Hippocampal formation (tissue), 2 donors: ENCODE measurements around the gene CREBZF.
A peak's percentile ranks its signal among the peaks of the same experiment; 100 is the strongest.
"Not testable (repeated sequence)": the region's sequence is repeated elsewhere in the genome, so short reads cannot be mapped to it uniquely, and the experiment has no call there.

ENCODE experiments used
- DNase-seq, 2 donors: peaks; one replicate each; lab custom pipeline; 2025; lab: John Stamatoyannopoulos, UW

The CREBZF gene

DNA sequence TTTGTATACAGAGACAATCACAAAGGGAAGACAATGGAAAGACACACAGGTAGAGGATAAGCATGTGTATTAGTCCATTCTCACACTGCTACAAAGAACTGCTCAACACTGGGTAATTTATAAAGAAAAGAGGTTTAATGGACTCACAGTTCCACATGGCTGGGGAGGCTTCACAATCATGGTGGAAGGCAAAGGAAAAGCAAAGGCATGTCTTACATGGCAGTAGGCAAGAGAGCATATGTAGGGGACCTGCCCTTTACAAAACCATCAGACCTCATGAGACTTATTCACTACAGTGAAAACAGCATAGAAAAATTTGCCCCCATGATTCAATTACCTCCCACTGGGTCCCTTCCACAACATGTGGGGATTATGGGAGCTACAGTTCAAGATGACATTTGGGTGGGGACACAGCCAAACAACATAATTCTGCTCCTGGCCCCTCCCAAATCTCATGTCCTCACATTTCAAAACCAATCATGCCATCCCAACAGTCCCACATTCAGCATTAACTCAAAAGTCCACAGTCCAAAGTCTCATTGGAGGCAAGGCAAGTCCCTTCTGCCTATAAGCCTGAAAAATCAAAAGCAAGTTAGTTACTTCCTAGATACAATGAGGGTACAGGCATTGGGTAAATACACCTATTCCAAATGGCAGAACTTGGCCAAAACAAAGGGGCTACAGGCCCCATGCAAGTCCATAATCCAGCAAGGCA lies 6.2 kb upstream of the CREBZF start:
- not testable (repeated sequence) for DNase-seq

DNA sequence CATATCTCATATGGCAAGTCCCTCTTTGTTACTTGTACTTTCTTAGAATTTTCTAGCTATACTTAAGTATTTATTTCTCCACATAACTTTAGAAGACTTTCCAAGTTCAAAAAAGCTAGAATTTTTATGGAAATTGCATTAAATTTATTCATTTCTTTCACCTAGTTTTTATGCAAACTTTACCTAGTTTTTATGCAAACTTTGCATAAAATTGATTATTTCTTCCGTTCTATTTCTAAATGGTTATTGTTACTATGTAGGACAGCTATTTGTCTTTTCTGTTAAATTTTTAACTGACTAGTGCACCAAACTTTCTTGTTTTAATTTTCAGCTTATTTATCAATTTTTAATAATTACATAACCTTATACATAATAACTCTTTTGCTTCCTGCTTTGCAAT lies 3.2 kb upstream of the CREBZF start:
- no peak for DNase-seq

DNA sequence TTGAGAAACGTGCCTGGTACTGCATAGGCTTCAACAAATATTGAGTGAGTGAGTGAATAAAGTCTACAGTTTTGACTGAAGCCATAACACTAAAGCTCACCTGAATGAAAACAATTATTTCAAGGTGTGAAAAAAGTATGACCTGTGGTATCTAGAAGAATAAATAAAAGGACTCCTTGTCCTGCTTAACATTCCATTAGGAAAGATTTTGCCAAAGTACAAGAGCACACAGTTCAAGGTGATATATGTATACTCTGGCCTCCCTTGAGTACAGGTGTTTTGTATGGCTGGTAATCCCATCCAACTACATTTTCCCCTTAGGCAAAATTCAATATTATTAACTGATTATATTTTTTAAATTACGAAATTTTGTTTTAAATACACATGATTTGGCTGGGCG lies 1.8 kb upstream of the CREBZF start:
- no peak for DNase-seq

DNA sequence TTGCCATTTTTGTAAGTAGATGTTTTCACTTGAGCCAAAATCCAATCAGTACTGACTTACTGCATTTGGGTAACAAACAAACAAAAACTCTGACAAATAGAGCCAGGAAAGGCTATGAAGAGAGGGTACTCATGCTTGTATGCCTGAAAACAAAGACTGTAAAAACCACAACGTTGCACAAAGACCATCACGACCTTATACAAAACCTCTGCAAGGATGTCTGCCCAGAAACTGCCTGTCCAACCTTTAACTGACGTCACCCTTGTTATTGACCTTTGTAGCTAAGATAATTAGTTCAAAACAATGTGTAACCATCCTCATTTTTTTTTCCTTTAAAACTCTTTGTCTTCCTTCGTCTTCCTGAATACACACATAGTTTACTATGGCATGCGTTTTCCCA lies 804 bp upstream of the CREBZF start:
- no peak for DNase-seq

DNA sequence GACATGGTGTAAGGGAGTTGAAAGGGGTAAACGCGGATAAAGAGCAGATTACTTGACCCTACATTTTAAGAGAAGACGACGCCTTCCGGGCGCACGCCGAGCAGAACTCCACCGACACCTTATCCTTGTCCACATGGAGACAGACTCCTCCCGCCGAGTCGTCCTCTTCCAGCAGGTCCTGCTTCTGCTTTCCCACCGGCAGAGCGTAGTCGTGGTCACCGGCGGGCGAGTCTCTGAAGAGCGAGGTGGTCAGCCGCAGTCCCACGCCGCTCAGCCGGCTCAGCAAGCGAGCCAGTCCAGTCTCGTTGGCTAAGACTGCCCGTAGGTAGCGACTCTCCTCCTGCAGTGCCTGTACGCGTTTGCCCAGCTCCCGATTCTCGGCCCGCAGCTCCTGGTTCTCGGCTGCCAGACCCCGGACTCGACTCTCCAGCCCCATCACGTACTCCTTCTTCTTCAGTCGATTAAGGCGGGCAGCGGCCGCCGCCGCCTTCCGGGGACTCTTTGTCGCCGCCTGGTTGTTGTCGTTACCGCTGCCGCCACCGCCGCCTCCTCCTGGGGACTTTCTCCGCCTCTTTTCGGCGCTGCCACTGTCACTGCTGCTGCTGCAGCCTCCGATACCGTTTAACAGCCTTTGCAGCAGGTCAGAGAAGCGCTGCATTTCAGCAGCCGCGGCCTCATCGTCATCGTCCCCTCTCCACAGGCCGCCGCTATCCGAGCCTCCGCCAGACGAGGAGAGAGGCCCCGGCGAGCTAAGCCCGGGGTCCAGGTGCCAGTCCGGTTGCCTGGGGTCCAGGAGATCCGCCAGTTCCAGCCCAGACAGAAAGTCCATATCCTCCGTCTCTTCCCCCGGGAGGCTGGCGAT lies 945 bp downstream of the CREBZF start:
- DNase-seq = peak; percentile 56 to 71

DNA sequence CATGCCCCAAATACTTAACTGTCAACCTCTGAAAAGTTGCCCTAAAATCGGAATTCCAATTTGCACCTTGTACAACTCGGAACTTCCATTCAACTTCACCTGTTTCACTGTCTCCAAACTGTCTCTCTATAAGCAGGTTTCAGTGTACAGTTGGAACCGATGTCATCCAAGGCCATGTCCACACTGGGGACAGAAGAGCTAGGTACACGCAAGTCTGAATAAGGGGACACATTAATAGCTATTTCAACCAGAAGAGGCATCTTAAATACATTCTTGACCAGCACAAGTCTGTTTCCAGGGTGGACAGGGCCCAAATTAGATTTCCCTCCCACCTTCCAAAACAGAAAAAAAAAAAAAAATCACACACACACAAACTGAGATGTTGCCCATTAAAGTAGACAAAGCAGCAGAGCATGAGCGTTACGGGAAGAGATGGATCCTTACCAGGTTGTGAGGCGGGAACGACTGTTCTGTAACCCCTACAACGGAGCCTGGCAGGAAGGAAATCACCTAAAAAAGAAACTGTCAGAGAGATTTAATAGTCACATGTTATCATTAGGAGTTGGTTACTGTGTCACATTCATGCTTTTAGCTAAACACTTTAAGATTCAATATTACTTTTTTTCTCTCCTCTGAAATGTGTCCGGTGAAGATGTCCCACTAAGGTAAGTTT lies 1.7 kb downstream of the CREBZF start:
- no peak for DNase-seq

DNA sequence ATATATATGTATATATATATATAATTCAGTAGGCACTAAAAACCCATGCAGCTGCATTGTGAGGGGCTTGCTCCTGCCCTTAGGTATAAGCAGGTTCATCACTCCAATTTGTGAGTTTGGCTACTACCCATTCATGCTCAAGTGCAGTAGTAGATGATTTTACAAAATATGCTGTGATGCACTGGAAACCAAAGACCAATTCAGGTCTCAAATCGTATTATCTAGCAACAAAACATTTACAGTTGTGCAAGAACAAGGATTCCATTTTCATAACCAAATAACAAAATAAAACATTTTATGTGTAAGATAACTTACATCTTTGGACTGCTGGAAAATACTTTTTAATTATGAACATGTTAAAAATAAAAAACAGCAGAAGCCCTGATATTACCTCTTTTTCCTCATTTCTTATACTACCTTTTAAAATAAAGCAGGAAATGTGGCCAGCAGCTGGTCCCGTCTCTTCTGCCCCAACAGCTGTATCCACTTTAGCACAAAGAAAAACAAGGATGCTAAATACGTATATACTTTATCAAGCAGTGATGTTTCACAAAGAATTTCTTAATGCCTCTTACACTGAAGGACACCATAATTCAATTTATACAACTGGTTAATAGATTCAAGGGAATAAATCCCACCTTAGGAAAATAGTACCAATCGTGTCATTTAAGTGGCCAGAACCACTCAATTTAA lies 2.8 kb downstream of the CREBZF start:
- no peak for DNase-seq

DNA sequence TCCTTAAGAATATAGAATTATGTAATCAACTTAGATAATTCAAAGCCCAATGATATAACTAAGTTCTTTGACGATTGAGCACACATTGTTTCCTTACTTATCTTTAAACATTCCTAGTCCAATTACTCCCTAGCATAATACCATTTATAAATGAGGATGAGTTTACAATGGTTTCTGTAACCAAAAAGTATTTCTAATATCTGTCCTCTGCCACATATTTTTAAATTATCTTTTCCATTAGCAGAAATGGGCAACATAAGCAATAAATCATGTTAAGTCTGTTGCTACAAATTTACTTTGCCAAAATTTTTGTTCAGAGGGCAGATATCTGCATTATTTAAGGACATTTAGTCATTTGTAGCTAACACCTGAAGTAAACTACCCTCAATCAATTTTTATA lies 6.7 kb downstream of the CREBZF start:
- DNase-seq = no peak

DNA sequence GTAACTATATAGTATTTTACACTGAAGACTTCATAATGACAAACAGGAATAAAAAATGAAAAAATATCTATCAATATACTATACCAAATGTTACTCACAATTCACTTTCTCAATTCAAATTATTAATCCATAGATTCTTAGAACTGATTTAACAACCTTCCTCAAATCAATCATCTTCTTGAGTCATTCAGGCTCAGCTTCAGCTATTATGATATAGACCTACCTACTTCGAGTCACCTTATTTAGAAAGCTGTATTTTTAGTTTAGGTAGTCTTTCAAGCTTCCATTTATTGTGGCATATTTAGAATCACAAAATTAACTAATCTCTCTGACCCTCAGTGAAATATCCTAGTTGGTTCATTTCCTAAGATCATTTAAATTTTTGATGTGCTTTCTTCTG lies 8.2 kb downstream of the CREBZF start:
- DNase-seq = no peak

DNA sequence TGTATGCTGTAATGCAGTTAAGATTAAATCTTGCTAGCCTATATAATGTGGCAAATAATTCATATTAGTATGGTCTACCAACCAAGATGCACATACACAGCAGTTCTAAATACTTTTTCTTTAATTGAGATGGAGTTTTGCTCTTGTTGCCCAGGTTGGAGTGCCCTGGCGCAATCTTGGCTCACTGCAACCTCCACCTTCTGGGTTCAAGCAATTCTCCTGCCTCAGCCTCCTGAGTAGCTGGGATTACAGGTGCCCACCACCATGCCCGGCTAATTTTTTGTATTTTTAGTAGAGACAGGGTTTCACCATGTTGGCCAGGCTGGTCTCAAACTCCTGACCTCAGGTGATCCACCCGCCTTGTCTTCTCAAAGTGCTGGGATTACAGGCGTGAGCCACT lies 10.6 kb downstream of the CREBZF start:
- DNase-seq = not testable (repeated sequence)

DNA sequence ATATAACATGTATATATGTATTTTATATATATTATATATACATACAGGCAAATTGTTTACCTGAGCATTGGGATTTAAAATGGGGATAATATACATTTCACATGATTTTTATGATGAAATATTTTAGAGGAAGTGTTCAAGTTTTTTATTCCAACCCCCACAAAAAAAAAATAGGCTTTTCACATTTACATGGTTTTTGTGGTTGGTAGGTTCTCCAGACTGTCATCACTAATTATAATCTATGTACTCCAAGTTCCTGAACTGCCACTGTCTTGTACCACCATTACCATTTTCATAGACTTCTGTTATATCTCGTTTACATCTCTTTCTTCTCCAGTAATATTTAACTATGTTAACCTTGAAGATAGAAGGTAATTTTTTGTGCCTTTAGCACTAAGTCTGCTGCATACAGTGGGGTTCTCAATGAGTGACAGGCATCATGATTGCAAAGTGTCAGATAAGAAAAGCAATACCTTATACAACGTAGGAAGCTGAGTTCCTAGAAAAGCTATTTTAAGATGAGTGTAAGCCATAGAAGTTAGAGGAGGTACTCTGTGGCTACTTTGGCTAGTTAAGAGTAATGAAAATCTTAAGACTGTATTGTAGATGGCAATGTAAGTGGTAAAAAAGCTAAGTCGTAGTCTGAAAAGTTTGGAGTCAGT lies 12.0 kb downstream of the CREBZF start:
- DNase-seq = no peak

DNA sequence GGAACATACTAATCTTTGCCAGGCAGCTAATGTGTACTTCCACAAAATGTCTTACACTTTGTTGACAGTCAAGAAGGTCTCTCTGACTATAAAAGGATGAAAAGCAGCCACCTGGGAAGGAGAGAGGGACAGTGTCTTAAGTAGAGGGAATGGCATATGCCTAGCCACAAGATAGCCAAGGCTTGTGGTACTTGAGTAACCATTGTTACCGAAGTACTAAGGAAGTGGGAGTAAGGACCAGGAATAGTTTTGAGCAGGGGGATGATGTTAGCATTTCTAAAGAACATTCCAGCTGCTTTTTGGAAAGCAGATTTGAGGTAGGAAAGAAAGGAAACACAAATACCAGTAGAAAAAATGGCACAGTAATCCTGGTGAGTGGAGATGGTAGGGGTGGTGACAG lies 13.8 kb downstream of the CREBZF start:
- DNase-seq = no peak

DNA sequence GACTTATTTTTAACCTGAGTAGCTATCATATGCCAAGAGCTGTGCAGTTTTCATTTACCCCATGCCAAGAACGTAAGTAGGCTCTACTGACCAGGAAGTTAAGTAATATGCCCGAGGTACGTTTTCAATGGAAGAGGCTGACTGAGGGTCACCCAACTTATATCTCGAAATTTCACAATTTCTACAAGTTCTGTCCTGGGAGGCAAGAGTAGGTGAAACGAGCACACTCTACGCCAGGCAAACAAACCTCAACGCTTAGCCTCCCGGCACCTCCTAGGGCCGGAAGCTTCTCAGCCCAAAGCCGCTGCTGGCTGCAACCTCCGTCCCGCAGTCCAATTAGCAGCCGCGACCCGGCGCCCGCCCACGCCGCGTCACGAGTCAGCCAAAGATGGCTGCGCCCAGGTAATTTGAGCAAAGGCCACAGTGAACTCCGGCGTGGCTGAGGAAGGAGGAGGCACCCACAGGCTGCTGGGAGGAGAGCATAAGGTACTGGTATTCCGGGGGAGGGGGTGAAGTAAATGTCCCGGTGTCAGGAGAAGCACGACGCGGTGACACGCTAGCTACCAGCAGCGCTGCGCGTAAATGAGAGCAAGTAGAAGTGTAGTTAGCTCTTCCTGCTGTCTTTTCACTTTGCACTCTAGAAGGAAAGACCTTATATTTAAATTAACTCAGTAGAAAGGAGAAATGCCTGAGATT lies 17.2 kb downstream of the CREBZF start, which contains the start of gene TMEM126A:
Gene TMEM126A (plus strand): TSS at position 364 of the 696 bp plus-strand sequence. CDS start 2,289 bp downstream, outside the sequence.
- DNase-seq = peak; percentile 85 to 86

DNA sequence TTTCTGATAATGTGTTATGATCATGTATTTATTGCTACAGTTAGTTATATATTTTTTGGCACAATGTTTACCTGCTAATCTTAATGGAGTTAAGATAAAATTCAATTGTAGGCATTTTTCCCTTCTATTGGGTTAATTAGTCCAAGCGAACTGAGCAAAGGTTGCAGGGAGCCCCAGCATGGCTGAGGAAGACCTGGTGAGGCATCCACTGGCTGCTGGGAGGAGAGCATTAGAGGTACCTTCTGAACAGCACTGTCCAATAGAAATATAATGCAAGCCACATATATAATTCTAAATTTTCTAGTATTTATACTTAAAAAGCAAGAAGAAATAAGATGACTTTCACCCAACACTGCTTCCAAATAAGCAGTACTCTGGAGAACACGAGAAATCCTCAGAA lies 17.9 kb downstream of the CREBZF start:
- no peak for DNase-seq

DNA sequence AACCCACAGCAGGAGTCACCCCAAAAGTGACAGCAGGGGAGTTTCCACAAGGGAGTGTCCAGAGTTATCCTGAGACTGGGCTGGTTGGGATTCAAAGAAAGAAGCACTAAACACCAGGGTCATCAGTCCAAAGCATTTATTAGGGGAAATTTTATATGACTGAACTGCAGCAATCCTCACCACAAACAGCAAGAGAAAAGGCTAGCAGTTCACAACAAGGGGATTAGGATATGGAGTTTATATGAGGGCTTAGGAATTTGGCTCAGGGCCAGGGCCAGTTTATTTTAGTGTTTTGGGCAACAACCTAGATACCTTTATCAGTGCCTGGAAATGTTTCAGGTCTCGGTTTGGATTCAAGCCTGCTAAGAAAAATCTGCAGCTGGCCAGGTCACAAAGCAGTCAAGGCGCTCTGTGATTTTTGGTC lies 21.7 kb downstream of the CREBZF start:
- DNase-seq = no peak

DNA sequence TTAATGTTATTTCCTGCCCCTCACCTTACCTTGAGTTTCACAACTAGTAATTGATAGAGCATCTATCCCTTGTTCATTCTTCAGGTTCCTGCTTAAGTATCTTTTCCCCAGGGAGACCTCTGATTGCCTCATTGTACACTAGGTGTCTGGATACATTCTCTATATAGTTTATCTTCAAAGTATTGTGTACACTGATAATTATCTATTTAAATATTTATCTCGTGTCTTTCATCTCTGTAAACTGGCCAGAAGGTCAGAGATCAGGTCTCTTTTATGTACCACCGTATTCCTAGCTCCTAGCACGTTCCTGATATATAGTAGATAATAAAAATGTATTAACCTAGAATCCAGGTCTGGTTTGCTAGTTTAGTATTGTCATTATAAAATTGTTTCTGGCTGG lies 30.2 kb downstream of the CREBZF start:
- DNase-seq = no peak

DNA sequence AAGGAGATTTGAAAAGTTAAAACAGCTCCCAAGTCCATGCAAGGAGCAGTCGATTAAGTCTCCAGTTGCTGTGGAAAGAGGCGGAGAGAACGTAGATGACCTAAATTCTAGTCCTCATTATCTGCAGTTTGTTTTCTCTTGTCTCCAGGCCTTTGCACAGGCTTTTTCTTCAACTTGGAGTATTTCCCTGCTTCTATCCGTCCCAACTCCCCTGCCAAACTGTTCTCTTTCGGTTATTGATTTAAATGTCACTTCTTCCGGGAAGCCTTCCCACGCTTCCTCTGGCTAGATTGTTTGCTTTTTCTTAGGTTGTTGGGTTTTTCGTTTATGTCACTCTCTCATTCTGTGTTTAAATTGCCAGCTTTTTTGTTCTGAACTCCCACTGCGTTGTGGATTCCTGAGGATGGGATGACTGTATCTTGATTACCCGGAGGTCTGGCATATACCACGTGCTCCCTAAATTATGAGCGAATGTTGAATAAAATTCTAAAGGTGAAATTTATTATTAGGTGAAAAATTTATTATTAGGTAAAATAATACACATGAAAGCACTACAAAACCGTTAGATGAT lies 36.1 kb downstream of the CREBZF start:
- DNase-seq = peak in 1 of 2 donors; percentile 63

DNA sequence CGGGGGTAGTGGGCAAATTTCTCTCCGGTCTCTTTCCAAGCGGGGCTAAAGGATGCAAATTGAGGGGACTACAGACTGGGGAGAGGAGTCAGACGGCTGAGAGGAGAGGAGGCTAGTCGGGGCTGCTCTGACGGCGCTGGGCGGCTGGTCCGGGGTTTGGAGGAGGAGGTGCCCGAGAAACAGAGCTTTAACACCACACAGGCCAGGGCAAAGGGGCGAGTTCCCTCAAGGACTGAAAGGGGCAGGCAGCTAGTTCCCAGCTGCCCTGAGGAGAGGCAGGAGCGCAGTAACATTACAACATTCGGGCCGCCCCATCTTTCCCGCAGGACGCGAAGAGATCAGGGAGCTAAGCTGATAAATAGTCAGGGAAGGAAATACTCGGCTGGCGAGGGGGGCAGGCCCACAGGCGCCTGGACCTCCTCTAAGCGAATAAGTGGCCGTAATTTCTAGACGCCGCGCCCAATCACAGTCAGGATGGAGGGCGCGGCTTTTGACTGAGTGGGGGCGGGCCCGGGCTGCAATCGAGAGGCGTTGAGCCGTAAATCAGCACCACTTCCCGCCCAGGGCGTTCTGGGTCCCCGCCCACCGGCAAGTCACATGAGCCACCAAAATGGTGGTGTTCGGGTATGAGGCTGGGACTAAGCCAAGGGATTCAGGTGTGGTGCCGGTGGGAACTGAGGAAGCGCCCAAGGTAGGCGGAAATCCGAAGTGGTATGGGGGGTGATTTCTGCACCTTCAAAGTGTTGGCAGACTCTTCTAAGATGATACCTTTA lies 36.7 kb downstream of the CREBZF start, which contains the start of gene TMEM126B:
Gene TMEM126B (plus strand): TSS at position 596 of the 773 bp plus-strand sequence. CDS start 15 bp downstream, at position 611.
- peak; percentile 97 to 99 for DNase-seq

DNA sequence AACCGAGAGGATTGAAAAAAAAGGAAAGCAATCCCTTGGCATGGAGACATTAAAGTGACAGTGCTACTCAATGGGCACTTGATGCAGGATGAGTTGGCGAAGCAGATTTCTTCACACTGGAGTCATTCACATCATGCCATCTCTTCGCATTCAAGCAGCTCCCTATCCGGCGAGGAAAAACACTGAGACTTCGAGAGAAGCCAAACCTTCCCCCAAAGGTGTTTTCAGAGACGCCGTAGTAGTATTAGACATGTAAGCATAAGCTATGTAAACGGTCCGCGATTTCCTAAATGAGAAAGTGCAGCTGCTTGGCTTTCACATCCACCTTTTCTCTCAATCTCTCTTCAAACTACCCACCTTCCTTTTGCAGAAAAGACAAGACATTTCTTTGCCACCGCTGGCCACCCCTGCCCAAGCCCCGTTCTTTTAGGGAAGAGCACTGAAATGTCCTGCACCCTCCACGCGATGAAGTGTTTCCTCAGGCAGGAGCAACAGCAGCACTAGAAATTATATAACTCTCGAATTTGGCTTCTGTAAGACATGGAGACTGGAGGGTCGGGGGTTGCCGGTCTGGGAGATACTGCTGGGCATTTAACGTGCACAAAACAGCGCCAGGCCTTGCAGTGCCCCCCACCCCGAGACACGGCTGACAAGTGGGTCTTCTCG lies 37.5 kb downstream of the CREBZF start, which contains the start of gene DLG2:
Gene DLG2 (minus strand): TSS at position 13 of the 666 bp plus-strand sequence.
- peak; percentile 29 to 46 for DNase-seq
